H9 (cell line): ENCODE data around the gene CENPV. TPM values are rescaled to one million over a fixed set of nuclear protein-coding genes. Genes with fewer than 3 reads are reported as not detected.

Experiments
- DNase-seq: peaks from one replicate; pipeline ENCODE4 v3.0.0-alpha.2; 2017
- H2AFZ ChIP-seq: one replicate; pipeline ENCODE4 v1.6.1; 2013; ENCODE audit warnings: mild to moderate bottlenecking, low read length, control low read depth, moderate library complexity
- H2AK5ac ChIP-seq: 2 replicates; pipeline ENCODE4 v1.6.1; 2013; ENCODE audit warnings: low read length, control low read depth, mixed read lengths; ENCODE audit not compliant: insufficient read length
- H2BK120ac ChIP-seq: one replicate; pipeline ENCODE4 v1.6.1; 2013; ENCODE audit warnings: low read depth, mild to moderate bottlenecking, low read length, control low read depth, inconsistent platforms; ENCODE audit not compliant: poor library complexity, severe bottlenecking
- H2BK12ac ChIP-seq: 2 replicates; pipeline ENCODE4 v1.6.1; 2013; ENCODE audit warnings: low read length, control low read depth, mixed read lengths, low read depth; ENCODE audit not compliant: insufficient read length
- H2BK15ac ChIP-seq: 2 replicates; pipeline ENCODE4 v1.6.1; 2013; ENCODE audit warnings: low read depth, low read length, control low read depth
- H2BK20ac ChIP-seq: one replicate; pipeline ENCODE4 v1.6.1; 2013; ENCODE audit warnings: low read depth, mild to moderate bottlenecking, low read length, control low read depth, inconsistent platforms; ENCODE audit not compliant: poor library complexity, severe bottlenecking
- H2BK5ac ChIP-seq: 2 replicates; pipeline ENCODE4 v1.6.1; 2013; ENCODE audit warnings: low read length, control low read depth, mixed read lengths; ENCODE audit not compliant: insufficient read length
- H3K14ac ChIP-seq: 2 replicates; pipeline ENCODE4 v1.6.1; 2013; ENCODE audit warnings: low read length, control low read depth; ENCODE audit not compliant: insufficient read depth
- H3K18ac ChIP-seq: 2 replicates; pipeline ENCODE4 v1.6.1; 2013; ENCODE audit warnings: low read depth, mild to moderate bottlenecking, mixed read lengths, low read length, control low read depth; ENCODE audit not compliant: insufficient read length
- H3K23ac ChIP-seq: 2 replicates; pipeline ENCODE4 v1.6.1; 2013; ENCODE audit warnings: low read length, control low read depth, mixed read lengths, low read depth; ENCODE audit not compliant: insufficient read length
- H3K23me2 ChIP-seq: 2 replicates; pipeline ENCODE4 v1.6.1; 2013; ENCODE audit warnings: low read depth, mild to moderate bottlenecking, mixed read lengths, low read length, control low read depth; ENCODE audit not compliant: insufficient read length, poor library complexity, severe bottlenecking
- H3K27ac ChIP-seq: 2 replicates; pipeline ENCODE4 v1.5.1; 2013; ENCODE audit warnings: low read length, control low read depth, mixed read lengths, low read depth; ENCODE audit not compliant: insufficient read length
- H3K27me3 ChIP-seq: 2 replicates; pipeline ENCODE4 v1.6.1; 2013; ENCODE audit warnings: low read length, control low read depth, inconsistent platforms; ENCODE audit not compliant: insufficient read depth
- H3K4ac ChIP-seq: 2 replicates; pipeline ENCODE4 v1.6.1; 2013; ENCODE audit warnings: low read depth, mild to moderate bottlenecking, control low read depth, inconsistent platforms, low read length, moderate library complexity
- H3K4me1 ChIP-seq: 2 replicates; pipeline ENCODE4 v1.6.1; 2013; ENCODE audit warnings: low read length, control low read depth, inconsistent platforms; ENCODE audit not compliant: insufficient read depth
- H3K4me2 ChIP-seq: 2 replicates; pipeline ENCODE4 v1.6.1; 2013; ENCODE audit warnings: low read length, control low read depth, mixed read lengths; ENCODE audit not compliant: insufficient read length, insufficient read depth
- H3K56ac ChIP-seq: 2 replicates; pipeline ENCODE4 v1.6.1; 2013; ENCODE audit warnings: low read depth, mild to moderate bottlenecking, mixed read lengths, low read length, control low read depth; ENCODE audit not compliant: insufficient read length
- H3K79me1 ChIP-seq: 2 replicates; pipeline ENCODE4 v1.6.1; 2013; ENCODE audit warnings: low read depth, mild to moderate bottlenecking, moderate library complexity, low read length, control low read depth, inconsistent platforms; ENCODE audit not compliant: insufficient read depth, poor library complexity, severe bottlenecking
- H3K79me2 ChIP-seq: 2 replicates; pipeline ENCODE4 v1.6.1; 2013; ENCODE audit warnings: low read length, control low read depth, inconsistent platforms; ENCODE audit not compliant: insufficient read depth
- H3K9ac ChIP-seq: 2 replicates; pipeline ENCODE4 v1.6.1; 2013; ENCODE audit warnings: low read length, control low read depth, mixed read lengths; ENCODE audit not compliant: insufficient read length; ENCODE audit errors: extremely low read depth
- H3K9me3 ChIP-seq: one replicate; pipeline ENCODE4 v1.6.1; 2013; ENCODE audit warnings: low read depth, low read length, inconsistent platforms; ENCODE audit not compliant: control insufficient read depth
- H3T11ph ChIP-seq: one replicate; pipeline ENCODE4 v1.6.1; 2013; ENCODE audit warnings: mild to moderate bottlenecking, low read length, control low read depth, inconsistent platforms
- H4K20me1 ChIP-seq: one replicate; pipeline ENCODE4 v1.6.1; 2013; ENCODE audit not compliant: control insufficient read depth, insufficient read length, insufficient read depth
- H4K5ac ChIP-seq: 2 replicates; pipeline ENCODE4 v1.6.1; 2013; ENCODE audit warnings: low read depth, mild to moderate bottlenecking, mixed read lengths, low read length, control low read depth; ENCODE audit not compliant: insufficient read length
- H4K8ac ChIP-seq: replicated peaks from 2 replicates; pipeline ENCODE4 v1.6.1; 2013; ENCODE audit warnings: low read length, control low read depth, mixed read lengths, low read depth; ENCODE audit not compliant: insufficient read length
- H4K91ac ChIP-seq: 2 replicates; pipeline ENCODE4 v1.6.1; 2013; ENCODE audit warnings: low read depth, mild to moderate bottlenecking, moderate library complexity, mixed read lengths, low read length, control low read depth; ENCODE audit not compliant: insufficient read length
- H3K27ac Mint-ChIP-seq, 3 experiments: 2 replicates in 2 of 3; 3 replicates in 1 of 3; pipeline ENCODE4 v1.8.0; 2020 to 2021; ENCODE audit warnings: mixed read lengths in 3 of 3, mild to moderate bottlenecking in 1 of 3, moderate library complexity in 1 of 3
- H3K27me3 Mint-ChIP-seq: 2 replicates; pipeline ENCODE4 v1.8.0; 2021; ENCODE audit warnings: low read depth, mild to moderate bottlenecking, moderate library complexity, mixed read lengths
- H3K36me3 Mint-ChIP-seq, 3 experiments: 2 replicates in 2 of 3; 3 replicates in 1 of 3; pipeline ENCODE4 v1.8.0; 2020 to 2021; ENCODE audit warnings: low read depth in 3 of 3, mixed read lengths in 3 of 3; ENCODE audit not compliant: insufficient read depth in 1 of 3
- H3K4me1 Mint-ChIP-seq, 2 experiments: 2 replicates each; pipeline ENCODE4 v1.8.0; 2020; ENCODE audit warnings: mixed read lengths in 2 of 2
- H3K4me3 Mint-ChIP-seq, 2 experiments: 2 replicates in 1 of 2; 3 replicates in 1 of 2; pipeline ENCODE4 v1.8.0; 2020 to 2021; ENCODE audit warnings: mild to moderate bottlenecking in 2 of 2, mixed read lengths in 2 of 2, moderate library complexity in 1 of 2
- H3K9me3 Mint-ChIP-seq, 2 experiments: 2 replicates in 1 of 2; 3 replicates in 1 of 2; pipeline ENCODE4 v1.8.0; 2020; ENCODE audit warnings: mild to moderate bottlenecking in 2 of 2, mixed read lengths in 2 of 2, moderate library complexity in 1 of 2
- WGBS: extraction: QIAGEN DNeasy Blood & Tissue Kit; methylation state at CpG from one replicate; pipeline ENCODE4 v1.1.7; 2013; ENCODE audit warnings: missing lambda C conversion rate, low lambda C conversion rate, mixed read lengths; ENCODE audit not compliant: insufficient read length; ENCODE audit errors: extremely low coverage; 5-methylcytosine and 5-hydroxymethylcytosine counted together
- total RNA-seq: library from RNA; stranded (reverse); gene quantifications from 2 replicates; pipeline ENCODE4 v1.2.1, GENCODE V29; 2021
- TF ChIP-seq, protein P1 (sequence below): fragments of 200-600 bp; sonication (generic); conservative IDR thresholded peaks from 3 replicates; pipeline ENCODE4 v1.8.0; 2021; ENCODE audit warnings: antibody characterized with exemption, mild to moderate bottlenecking

CENPV gene
- total RNA-seq, 1 experiment from 2014 or later = 200 TPM

- Mint-ChIP-seq H3K4me3 (no peak overlapping the region; a peak in 1 of 5 replicates), H3K9me3 (no peaks in the 10 kb centered on the region), H3K27me3 (no peaks in the 10 kb centered on the region), H3K27ac (no peak overlapping the region), H3K36me3 (peaks cover 40 to 64% (median 54%) of the 10 kb centered on the region in 3 experiments), H3K4me1 (peaks cover 6 to 7% of the 10 kb centered on the region in 2 experiments)
- H2BK12ac ChIP-seq = no peak overlapping the region
- no peak overlapping the region for H2BK5ac ChIP-seq
- TF ChIP-seq, protein P1, sequence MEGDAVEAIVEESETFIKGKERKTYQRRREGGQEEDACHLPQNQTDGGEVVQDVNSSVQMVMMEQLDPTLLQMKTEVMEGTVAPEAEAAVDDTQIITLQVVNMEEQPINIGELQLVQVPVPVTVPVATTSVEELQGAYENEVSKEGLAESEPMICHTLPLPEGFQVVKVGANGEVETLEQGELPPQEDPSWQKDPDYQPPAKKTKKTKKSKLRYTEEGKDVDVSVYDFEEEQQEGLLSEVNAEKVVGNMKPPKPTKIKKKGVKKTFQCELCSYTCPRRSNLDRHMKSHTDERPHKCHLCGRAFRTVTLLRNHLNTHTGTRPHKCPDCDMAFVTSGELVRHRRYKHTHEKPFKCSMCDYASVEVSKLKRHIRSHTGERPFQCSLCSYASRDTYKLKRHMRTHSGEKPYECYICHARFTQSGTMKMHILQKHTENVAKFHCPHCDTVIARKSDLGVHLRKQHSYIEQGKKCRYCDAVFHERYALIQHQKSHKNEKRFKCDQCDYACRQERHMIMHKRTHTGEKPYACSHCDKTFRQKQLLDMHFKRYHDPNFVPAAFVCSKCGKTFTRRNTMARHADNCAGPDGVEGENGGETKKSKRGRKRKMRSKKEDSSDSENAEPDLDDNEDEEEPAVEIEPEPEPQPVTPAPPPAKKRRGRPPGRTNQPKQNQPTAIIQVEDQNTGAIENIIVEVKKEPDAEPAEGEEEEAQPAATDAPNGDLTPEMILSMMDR = no peak
- H3K18ac ChIP-seq = no peak overlapping the region
- no peak overlapping the region for H2BK15ac ChIP-seq
- no peak overlapping the region for H4K5ac ChIP-seq
- H3K79me2 ChIP-seq = peaks cover 5% of the 10 kb centered on the region; the same call in 1 of the 2 replicates
- H3K79me1 ChIP-seq = peaks cover 5% of the 10 kb centered on the region
- no peak overlapping the region for H4K91ac ChIP-seq
- no peaks in the 10 kb centered on the region for H3K4me1 ChIP-seq
- H2BK20ac ChIP-seq = no peak overlapping the region
- H2BK120ac ChIP-seq = no peak overlapping the region
- no peak overlapping the region for H3K14ac ChIP-seq
- no peak overlapping the region for H3K9ac ChIP-seq
- no peak overlapping the region for H3K4ac ChIP-seq
- H2AK5ac ChIP-seq = no peak overlapping the region
- H4K20me1 ChIP-seq = no peaks in the 10 kb centered on the region
- H3K23ac ChIP-seq = no peak overlapping the region
- H3K27ac ChIP-seq = no peak overlapping the region
- no peak overlapping the region for H3K4me2 ChIP-seq
- H3K9me3 ChIP-seq = no peaks in the 10 kb centered on the region
- no peak for DNase-seq
- H2AFZ ChIP-seq = no peak overlapping the region
- no peaks in the 10 kb centered on the region for H3K27me3 ChIP-seq
- WGBS = no CpG with 5 or more reads among the region's 6 CpGs
- no peak overlapping the region for H4K8ac ChIP-seq
- H3T11ph ChIP-seq = no peak overlapping the region
- H3K23me2 ChIP-seq = peaks cover 2% of the 10 kb centered on the region
- H3K56ac ChIP-seq = no peak overlapping the region
Observed at GRCh38 chr17:16346721-16347271, 6.5 kb downstream of the CENPV start.
